ENCODE measurements around the gene KRTAP10-5.

The KRTAP10-5 gene

GRCh38 chr21:44530221-44530902 lies 50.0 kb downstream of the KRTAP10-5 start:
- no peak for DNase-seq (ENCODE audit: low read depth in 2 of 2)

GRCh38 chr21:44529503-44530125 lies 50.8 kb downstream of the KRTAP10-5 start:
- no peak for DNase-seq (ENCODE audit: low read depth in 2 of 2)

Measured in activated CD8-positive, alpha-beta memory T cell treated with anti-CD3 and anti-CD28 coated beads for 4 hours (primary cell).